GM13977 (cell line): ENCODE results near the gene RAB31.

Experiments used
- DNase-seq: peaks from one replicate; pipeline ENCODE4 v3.0.0; 2012; ENCODE audit warnings: low spot score
- in situ Hi-C: fragments of 300-500 bp; cut with MboI; formaldehyde crosslinking; loops from one replicate; pipeline ENCODE4 v1.12.0; 2022; ENCODE audit warnings: low sequenced_read_pairs, low pct_unique_long_range_greater_than_20kb, mixed read lengths, inconsistent platforms; ENCODE audit not compliant: unreplicated experiment
- TF ChIP-seq, protein P1 (sequence below): IDR thresholded peaks from 2 replicates; pipeline ENCODE4 v1.5.1; 2012; ENCODE audit warnings: mild to moderate bottlenecking, control low read depth; ENCODE audit not compliant: insufficient read depth; ENCODE audit errors: extremely low read depth, missing control alignments

The RAB31 gene

DNA sequence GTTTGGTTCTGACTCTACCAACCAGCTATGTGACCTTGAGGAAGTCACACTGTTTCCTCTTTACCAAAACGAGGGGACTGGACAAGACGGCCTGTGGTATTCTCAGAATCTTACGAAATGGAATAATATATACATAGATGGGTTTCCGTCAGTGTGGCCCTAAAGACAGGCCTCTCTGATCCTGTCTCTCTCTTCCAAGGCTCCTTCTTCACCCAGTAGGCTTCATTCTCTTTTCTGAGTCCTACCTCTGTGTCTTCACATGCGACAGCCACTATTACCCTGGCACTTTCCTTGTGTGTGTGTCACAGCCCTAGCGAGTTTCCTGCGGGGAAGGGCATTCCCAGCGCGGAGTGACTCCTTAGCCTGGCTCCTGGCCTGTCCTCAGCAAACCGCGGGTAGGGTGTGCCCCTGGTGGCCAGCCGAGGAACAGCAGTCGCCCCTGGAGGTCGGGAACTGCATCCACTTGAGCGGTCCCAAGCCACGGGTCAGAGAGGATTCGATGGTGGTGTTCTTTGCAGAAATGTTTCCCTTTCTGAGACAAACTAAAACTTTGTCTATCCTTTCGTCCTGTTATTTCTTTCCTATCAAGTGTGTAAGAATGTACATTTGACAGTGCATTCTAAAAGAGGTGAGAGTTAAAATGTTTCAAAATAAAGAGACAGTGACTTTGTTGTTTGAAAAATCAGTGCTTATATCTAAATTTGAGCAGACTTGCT lies 63.3 kb downstream of the RAB31 start:
- in situ Hi-C loops, result no loop called here
- TF ChIP-seq, protein P1, sequence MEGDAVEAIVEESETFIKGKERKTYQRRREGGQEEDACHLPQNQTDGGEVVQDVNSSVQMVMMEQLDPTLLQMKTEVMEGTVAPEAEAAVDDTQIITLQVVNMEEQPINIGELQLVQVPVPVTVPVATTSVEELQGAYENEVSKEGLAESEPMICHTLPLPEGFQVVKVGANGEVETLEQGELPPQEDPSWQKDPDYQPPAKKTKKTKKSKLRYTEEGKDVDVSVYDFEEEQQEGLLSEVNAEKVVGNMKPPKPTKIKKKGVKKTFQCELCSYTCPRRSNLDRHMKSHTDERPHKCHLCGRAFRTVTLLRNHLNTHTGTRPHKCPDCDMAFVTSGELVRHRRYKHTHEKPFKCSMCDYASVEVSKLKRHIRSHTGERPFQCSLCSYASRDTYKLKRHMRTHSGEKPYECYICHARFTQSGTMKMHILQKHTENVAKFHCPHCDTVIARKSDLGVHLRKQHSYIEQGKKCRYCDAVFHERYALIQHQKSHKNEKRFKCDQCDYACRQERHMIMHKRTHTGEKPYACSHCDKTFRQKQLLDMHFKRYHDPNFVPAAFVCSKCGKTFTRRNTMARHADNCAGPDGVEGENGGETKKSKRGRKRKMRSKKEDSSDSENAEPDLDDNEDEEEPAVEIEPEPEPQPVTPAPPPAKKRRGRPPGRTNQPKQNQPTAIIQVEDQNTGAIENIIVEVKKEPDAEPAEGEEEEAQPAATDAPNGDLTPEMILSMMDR, result peak; percentile 95
- peak; percentile 64 for DNase-seq

DNA sequence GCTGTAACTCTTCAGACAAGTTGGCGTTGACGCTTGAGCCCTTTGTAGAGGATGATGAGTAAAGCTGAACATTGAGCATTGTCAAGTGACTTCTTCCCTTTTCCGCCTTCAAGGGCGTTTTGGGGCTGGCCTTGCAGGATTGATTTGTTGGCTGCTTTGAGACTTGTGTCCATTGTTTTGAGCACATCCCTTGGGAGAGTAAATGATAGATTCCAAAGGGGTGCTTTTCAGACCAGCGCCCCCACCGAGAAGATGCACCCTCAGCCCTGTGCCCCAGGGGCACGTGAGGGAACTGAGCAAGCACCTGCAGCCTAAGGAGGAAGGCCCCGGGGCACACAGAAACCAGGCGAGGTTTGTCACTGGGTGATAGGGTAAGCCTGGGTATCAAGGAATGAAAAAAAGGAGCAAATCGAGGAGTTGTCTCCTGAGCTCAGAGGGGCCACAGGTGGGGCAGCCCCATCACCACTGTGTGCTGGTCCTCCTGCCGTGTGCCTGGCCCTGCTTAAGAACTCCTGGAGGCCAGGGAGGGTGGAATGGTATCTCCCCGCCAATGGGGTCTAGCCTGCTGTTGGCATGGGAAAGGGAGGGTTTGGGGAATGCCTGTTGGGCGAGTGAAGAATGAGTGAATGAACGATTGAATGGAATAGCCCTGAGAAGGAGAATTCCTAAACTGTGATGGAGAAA lies 64.0 kb downstream of the RAB31 start:
- no peak for DNase-seq
- in situ Hi-C loops, result no loop called here
- TF ChIP-seq, protein P1, result no peak

DNA sequence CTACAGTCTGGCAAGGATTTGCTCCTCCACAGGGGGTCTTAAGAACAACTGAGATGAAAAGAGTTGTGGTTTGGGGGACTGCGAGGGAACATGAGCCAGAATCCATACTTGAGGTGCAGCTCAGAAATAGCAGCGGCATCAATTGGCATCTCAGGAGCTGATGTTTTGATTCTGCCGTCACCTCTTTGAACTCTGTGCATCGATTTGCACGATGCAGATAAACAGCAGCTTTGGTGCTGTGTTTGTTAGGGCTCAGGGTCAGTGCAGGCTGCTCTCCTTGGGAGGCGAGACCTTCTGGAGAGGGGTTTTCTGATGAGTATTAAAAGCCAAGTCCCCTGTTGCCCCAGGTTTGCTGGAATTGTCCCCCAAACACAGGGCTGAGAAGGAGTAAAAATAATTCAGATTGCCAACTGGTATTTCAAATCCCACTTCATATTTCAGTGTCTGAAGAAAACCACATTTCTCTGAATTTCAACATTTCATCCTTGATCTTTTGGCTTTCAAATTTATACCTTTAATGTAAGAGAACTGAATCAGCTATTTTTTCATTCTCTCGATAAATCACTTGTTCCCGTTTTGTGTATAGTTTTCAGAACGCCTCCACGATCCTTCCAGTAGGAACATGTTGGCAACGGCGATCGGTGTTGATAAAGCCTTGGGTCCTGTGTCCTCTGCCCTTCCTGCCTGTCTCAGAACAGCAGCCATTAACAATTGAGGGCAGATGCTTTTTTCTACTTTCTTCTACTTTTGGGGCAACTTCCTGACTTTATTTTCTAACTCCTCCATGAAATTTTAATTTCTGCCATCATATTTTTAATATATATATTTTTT lies 65.0 kb downstream of the RAB31 start:
- DNase-seq, result no peak
- TF ChIP-seq, protein P1, result no peak
- in situ Hi-C loops, result no loop called here

DNA sequence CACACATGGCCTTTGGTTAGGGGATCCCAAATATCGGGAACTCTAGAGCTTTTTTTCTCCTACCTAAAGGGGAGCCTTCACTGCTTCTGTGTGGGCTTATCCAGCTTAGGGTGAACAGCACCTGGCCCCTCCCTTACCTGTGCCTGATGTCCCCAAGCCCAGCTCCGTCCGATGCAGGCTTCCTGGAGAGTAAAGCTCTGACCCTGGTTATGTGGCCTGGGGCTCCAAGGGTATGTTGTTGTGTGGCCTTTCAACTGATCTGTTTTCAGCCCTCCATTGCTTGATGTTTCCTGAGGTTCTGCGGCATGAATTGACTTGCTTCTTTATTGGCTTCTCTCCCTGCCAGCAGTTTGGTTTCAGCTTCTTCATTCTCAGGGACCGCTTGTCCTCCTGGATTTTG lies 66.0 kb downstream of the RAB31 start:
- TF ChIP-seq, protein P1, result no peak
- no peak for DNase-seq
- in situ Hi-C loops, result no loop called here

DNA sequence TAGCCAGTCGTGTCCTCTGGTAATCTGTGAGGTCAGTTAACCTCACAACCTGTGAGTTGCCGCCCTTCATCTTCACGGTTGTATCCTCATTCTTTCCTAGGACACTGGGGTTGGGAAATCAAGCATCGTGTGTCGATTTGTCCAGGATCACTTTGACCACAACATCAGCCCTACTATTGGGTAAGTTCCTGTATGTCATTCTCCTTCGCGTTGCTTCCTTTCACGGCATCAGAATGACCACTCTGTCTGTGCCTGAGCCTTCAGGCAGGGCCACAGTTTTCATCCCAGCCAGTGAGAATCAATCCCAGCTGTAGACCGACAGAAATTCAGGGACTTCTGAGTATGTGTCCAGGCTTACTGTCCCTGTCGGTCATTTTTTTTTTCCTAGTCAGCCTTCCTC lies 67.1 kb downstream of the RAB31 start:
- TF ChIP-seq, protein P1, result no peak
- in situ Hi-C loops, result no loop called here
- DNase-seq, result no peak

DNA sequence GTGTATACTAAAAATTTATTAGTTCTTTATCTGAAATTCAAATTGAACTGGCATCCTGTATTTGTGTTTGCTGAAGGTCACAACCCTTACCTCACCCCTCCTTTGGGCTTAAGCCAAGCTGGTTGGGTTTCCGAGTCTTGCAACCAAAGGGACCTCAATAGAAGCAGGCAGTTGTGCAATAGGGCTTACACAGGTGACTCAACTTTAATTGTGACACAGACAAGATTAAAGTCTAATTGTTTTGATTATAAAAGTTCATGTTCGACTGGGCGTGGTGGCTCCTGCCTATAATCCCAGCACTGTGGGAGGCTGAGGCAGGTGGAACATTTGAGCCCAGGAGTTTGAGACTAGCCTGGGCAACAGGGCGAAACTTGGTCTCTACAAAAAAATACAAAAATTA lies 71.5 kb downstream of the RAB31 start:
- DNase-seq, result no peak
- in situ Hi-C loops, result no loop called here
- TF ChIP-seq, protein P1, result no peak
